ENCODE measurements around the gene GABRB1.
A peak's percentile ranks its signal among the peaks of the same experiment; 100 is the strongest.

GABRB1 gene

GRCh38 chr4:47143261-47143660, 111.9 kb downstream of the GABRB1 start:
- Histone ChIP-seq H3K27ac (ENCODE audit: insufficient read depth in 1 of 2, low read depth in 1 of 2, low read length in 2 of 2, poor library complexity in 1 of 2, severe bottlenecking in 2 of 2) (no peak overlapping the region), H3K36me3 (ENCODE audit: control insufficient read depth in 4 of 4, insufficient read depth in 4 of 4, low read length in 3 of 4) (no peaks in the 10 kb centered on the region), H3K9me3 (ENCODE audit: control extremely low read depth in 1 of 5, control insufficient read depth in 4 of 5, insufficient read depth in 2 of 5, low read depth in 1 of 5, low read length in 4 of 5) (no peaks in the 10 kb centered on the region), H3K4me3 (ENCODE audit: control insufficient read depth in 1 of 7, extremely low read depth in 1 of 7, insufficient read depth in 4 of 7, low read depth in 2 of 7, low read length in 6 of 7) (no peak overlapping the region), H3K27me3 (replicated peaks in 2 of 5; ENCODE audit: control insufficient read depth in 4 of 5, insufficient read depth in 5 of 5, low read length in 4 of 5) (peaks cover 0 to 5% (median 2%) of the 10 kb centered on the region in 5 experiments), H3K4me1 (ENCODE audit: control extremely low read depth in 1 of 4, control insufficient read depth in 4 of 4, insufficient read depth in 4 of 4, low read length in 3 of 4) (no peaks in the 10 kb centered on the region)
- POLR2A ChIA-PET, result no interaction called here
- no CpG with 5 or more reads among the region's 3 CpGs for WGBS (ENCODE audit: insufficient coverage)
- DNase-seq, result no peak
- CTCF ChIA-PET, result no interaction called here

- H3K27ac ChIP-seq (ENCODE audit: insufficient read depth in 1 of 2, low read depth in 1 of 2, low read length in 2 of 2, poor library complexity in 1 of 2, severe bottlenecking in 2 of 2), result no peak overlapping the region
- no peaks in the 10 kb centered on the region for H3K4me1 ChIP-seq (ENCODE audit: control extremely low read depth in 1 of 4, control insufficient read depth in 4 of 4, insufficient read depth in 4 of 4, low read length in 3 of 4)
- 82% methylated on average over 4 of the region's 4 CpGs for WGBS (ENCODE audit: insufficient coverage)
- no peaks in the 10 kb centered on the region for H3K36me3 ChIP-seq (ENCODE audit: control insufficient read depth in 4 of 4, insufficient read depth in 4 of 4, low read length in 3 of 4)
- ChIA-PET POLR2A (no interaction called here), CTCF (no interaction called here)
- no peaks in the 10 kb centered on the region for H3K9me3 ChIP-seq (ENCODE audit: control extremely low read depth in 1 of 5, control insufficient read depth in 4 of 5, insufficient read depth in 2 of 5, low read depth in 1 of 5, low read length in 4 of 5)
- no peak overlapping the region for H3K4me3 ChIP-seq (ENCODE audit: control insufficient read depth in 1 of 7, extremely low read depth in 1 of 7, insufficient read depth in 4 of 7, low read depth in 2 of 7, low read length in 6 of 7)
- H3K27me3 ChIP-seq (replicated peaks in 2 of 5; ENCODE audit: control insufficient read depth in 4 of 5, insufficient read depth in 5 of 5, low read length in 4 of 5), result peaks cover 0 to 5% (median 2%) of the 10 kb centered on the region in 5 experiments
- peak in 2 of 3 donors; percentile 1 to 4 for DNase-seq
Measured at GRCh38 chr4:47145630-47146029, 114.3 kb downstream of the GABRB1 start.

- whole genome bisulfite sequencing (ENCODE audit: insufficient coverage), result 100% methylated on average over 4 of the region's 6 CpGs
- ChIA-PET POLR2A (no interaction called here), CTCF (no interaction called here)
- Histone ChIP-seq H3K27ac (ENCODE audit: insufficient read depth in 1 of 2, low read depth in 1 of 2, low read length in 2 of 2, poor library complexity in 1 of 2, severe bottlenecking in 2 of 2) (no peak overlapping the region), H3K9me3 (ENCODE audit: control extremely low read depth in 1 of 5, control insufficient read depth in 4 of 5, insufficient read depth in 2 of 5, low read depth in 1 of 5, low read length in 4 of 5) (no peaks in the 10 kb centered on the region), H3K4me1 (ENCODE audit: control extremely low read depth in 1 of 4, control insufficient read depth in 4 of 4, insufficient read depth in 4 of 4, low read length in 3 of 4) (no peaks in the 10 kb centered on the region), H3K4me3 (ENCODE audit: control insufficient read depth in 1 of 7, extremely low read depth in 1 of 7, insufficient read depth in 4 of 7, low read depth in 2 of 7, low read length in 6 of 7) (no peak overlapping the region), H3K27me3 (replicated peaks in 2 of 5; ENCODE audit: control insufficient read depth in 4 of 5, insufficient read depth in 5 of 5, low read length in 4 of 5) (no peaks in the 10 kb centered on the region), H3K36me3 (ENCODE audit: control insufficient read depth in 4 of 4, insufficient read depth in 4 of 4, low read length in 3 of 4) (no peaks in the 10 kb centered on the region)
- DNase-seq, result no peak
Measured at GRCh38 chr4:47154816-47155370, 123.5 kb downstream of the GABRB1 start.

- Histone ChIP-seq H3K4me3 (ENCODE audit: control insufficient read depth in 1 of 7, extremely low read depth in 1 of 7, insufficient read depth in 4 of 7, low read depth in 2 of 7, low read length in 6 of 7) (no peak overlapping the region), H3K27ac (ENCODE audit: insufficient read depth in 1 of 2, low read depth in 1 of 2, low read length in 2 of 2, poor library complexity in 1 of 2, severe bottlenecking in 2 of 2) (no peak overlapping the region), H3K9me3 (ENCODE audit: control extremely low read depth in 1 of 5, control insufficient read depth in 4 of 5, insufficient read depth in 2 of 5, low read depth in 1 of 5, low read length in 4 of 5) (no peaks in the 10 kb centered on the region), H3K27me3 (replicated peaks in 2 of 5; ENCODE audit: control insufficient read depth in 4 of 5, insufficient read depth in 5 of 5, low read length in 4 of 5) (no peaks in the 10 kb centered on the region), H3K36me3 (ENCODE audit: control insufficient read depth in 4 of 4, insufficient read depth in 4 of 4, low read length in 3 of 4) (no peaks in the 10 kb centered on the region), H3K4me1 (ENCODE audit: control extremely low read depth in 1 of 4, control insufficient read depth in 4 of 4, insufficient read depth in 4 of 4, low read length in 3 of 4) (no peaks in the 10 kb centered on the region)
- CTCF ChIA-PET, result no interaction called here
- DNase-seq, result no peak
- WGBS (ENCODE audit: insufficient coverage), result no CpG with 5 or more reads among the region's 3 CpGs
- POLR2A ChIA-PET, result no interaction called here
Measured at GRCh38 chr4:47155919-47156318, 124.6 kb downstream of the GABRB1 start.

- Histone ChIP-seq H3K9me3 (ENCODE audit: control extremely low read depth in 1 of 5, control insufficient read depth in 4 of 5, insufficient read depth in 2 of 5, low read depth in 1 of 5, low read length in 4 of 5) (no peaks in the 10 kb centered on the region), H3K4me3 (ENCODE audit: control insufficient read depth in 1 of 7, extremely low read depth in 1 of 7, insufficient read depth in 4 of 7, low read depth in 2 of 7, low read length in 6 of 7) (no peak overlapping the region), H3K27me3 (replicated peaks in 2 of 5; ENCODE audit: control insufficient read depth in 4 of 5, insufficient read depth in 5 of 5, low read length in 4 of 5) (no peaks in the 10 kb centered on the region), H3K36me3 (ENCODE audit: control insufficient read depth in 4 of 4, insufficient read depth in 4 of 4, low read length in 3 of 4) (no peaks in the 10 kb centered on the region), H3K27ac (ENCODE audit: insufficient read depth in 1 of 2, low read depth in 1 of 2, low read length in 2 of 2, poor library complexity in 1 of 2, severe bottlenecking in 2 of 2) (no peak overlapping the region), H3K4me1 (ENCODE audit: control extremely low read depth in 1 of 4, control insufficient read depth in 4 of 4, insufficient read depth in 4 of 4, low read length in 3 of 4) (no peaks in the 10 kb centered on the region)
- CTCF ChIA-PET, result no interaction called here
- WGBS (ENCODE audit: insufficient coverage), result no CpG with 5 or more reads among the region's 3 CpGs
- POLR2A ChIA-PET, result no interaction called here
- peak in 2 of 3 donors; percentile 1 to 8 for DNase-seq
Measured at GRCh38 chr4:47160095-47160494, 128.7 kb downstream of the GABRB1 start.

- no peak overlapping the region for H3K27ac ChIP-seq (ENCODE audit: insufficient read depth in 1 of 2, low read depth in 1 of 2, low read length in 2 of 2, poor library complexity in 1 of 2, severe bottlenecking in 2 of 2)
- no peaks in the 10 kb centered on the region for H3K27me3 ChIP-seq (replicated peaks in 2 of 5; ENCODE audit: control insufficient read depth in 4 of 5, insufficient read depth in 5 of 5, low read length in 4 of 5)
- 96% methylated on average over 4 of the region's 5 CpGs for WGBS (ENCODE audit: insufficient coverage)
- H3K36me3 ChIP-seq (ENCODE audit: control insufficient read depth in 4 of 4, insufficient read depth in 4 of 4, low read length in 3 of 4), result no peaks in the 10 kb centered on the region
- POLR2A ChIA-PET, result no interaction called here
- no peaks in the 10 kb centered on the region for H3K4me1 ChIP-seq (ENCODE audit: control extremely low read depth in 1 of 4, control insufficient read depth in 4 of 4, insufficient read depth in 4 of 4, low read length in 3 of 4)
- no peaks in the 10 kb centered on the region for H3K9me3 ChIP-seq (ENCODE audit: control extremely low read depth in 1 of 5, control insufficient read depth in 4 of 5, insufficient read depth in 2 of 5, low read depth in 1 of 5, low read length in 4 of 5)
- DNase-seq, result no peak
- CTCF ChIA-PET, result no interaction called here
- no peak overlapping the region for H3K4me3 ChIP-seq (ENCODE audit: control insufficient read depth in 1 of 7, extremely low read depth in 1 of 7, insufficient read depth in 4 of 7, low read depth in 2 of 7, low read length in 6 of 7)
Measured at GRCh38 chr4:47167081-47168035, 136.0 kb downstream of the GABRB1 start.

- no peak for DNase-seq
- Histone ChIP-seq H3K4me1 (ENCODE audit: control extremely low read depth in 1 of 4, control insufficient read depth in 4 of 4, insufficient read depth in 4 of 4, low read length in 3 of 4) (no peaks in the 10 kb centered on the region), H3K4me3 (ENCODE audit: control insufficient read depth in 1 of 7, extremely low read depth in 1 of 7, insufficient read depth in 4 of 7, low read depth in 2 of 7, low read length in 6 of 7) (no peak overlapping the region), H3K27me3 (replicated peaks in 2 of 5; ENCODE audit: control insufficient read depth in 4 of 5, insufficient read depth in 5 of 5, low read length in 4 of 5) (no peaks in the 10 kb centered on the region), H3K9me3 (ENCODE audit: control extremely low read depth in 1 of 5, control insufficient read depth in 4 of 5, insufficient read depth in 2 of 5, low read depth in 1 of 5, low read length in 4 of 5) (no peaks in the 10 kb centered on the region), H3K36me3 (ENCODE audit: control insufficient read depth in 4 of 4, insufficient read depth in 4 of 4, low read length in 3 of 4) (no peaks in the 10 kb centered on the region), H3K27ac (ENCODE audit: insufficient read depth in 1 of 2, low read depth in 1 of 2, low read length in 2 of 2, poor library complexity in 1 of 2, severe bottlenecking in 2 of 2) (no peak overlapping the region)
- CTCF ChIA-PET, result no interaction called here
- no CpG with 5 or more reads among the region's 5 CpGs for WGBS (ENCODE audit: insufficient coverage)
- POLR2A ChIA-PET, result no interaction called here
Measured at GRCh38 chr4:47184083-47184482, 152.7 kb downstream of the GABRB1 start.

Measured in common myeloid progenitor, CD34-positive (primary cell).